ENCODE measurements around the gene WDTC1. TPM values are rescaled to one million over a fixed set of nuclear protein-coding genes. Genes with fewer than 3 reads are reported as not detected.
A peak's percentile ranks its signal among the peaks of the same experiment; 100 is the strongest.

Gene WDTC1
- total and polyA plus RNA-seq, 10 donors: 7.7 to 56.5 (median 44.1) TPM

DNA sequence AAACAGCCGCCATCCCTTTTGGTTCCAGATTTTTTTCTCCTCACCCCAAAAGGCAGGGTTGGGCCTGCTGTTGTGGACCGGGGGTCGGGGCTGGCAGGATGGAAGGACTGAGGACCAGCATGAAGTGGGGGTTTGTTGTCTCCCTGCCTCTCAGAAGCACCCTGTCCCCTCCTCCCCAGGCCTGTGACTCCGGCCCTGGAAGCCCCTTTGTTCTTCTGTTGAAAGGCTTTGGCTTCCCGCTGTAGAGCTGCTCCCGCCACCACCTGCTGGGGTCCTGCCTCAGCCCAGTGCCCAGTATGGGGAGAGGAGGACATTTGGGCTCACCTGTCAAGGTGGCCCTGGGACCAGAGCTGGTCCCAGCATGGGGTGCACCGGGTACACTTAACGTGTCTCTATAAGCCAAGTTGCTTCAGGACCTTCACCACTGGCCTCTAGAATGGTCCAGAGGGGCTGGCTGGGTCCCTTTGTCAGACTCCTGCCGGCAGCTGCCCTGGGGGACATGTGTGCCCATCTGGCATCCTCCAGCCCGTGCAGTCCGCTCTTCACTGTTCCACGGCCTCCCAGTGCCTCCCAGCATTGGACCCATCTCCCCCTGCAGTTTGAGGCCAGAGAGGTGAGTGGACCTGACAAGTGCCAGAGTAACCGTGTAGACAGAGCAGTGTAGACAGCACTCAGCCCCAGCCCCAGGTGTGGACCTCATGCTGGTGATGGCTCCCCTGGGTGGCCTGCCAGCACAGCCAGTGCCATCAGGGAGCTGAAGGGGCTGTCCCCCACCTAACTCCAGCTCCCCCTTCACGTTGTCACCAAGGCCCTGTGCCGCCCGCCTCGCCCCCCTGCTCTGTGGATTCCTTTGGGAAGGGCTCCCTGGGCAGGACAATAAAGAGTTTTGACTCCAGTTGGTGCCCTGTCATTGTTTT, 101.3 kb downstream of the WDTC1 start:
- TF ChIP-seq POLR2A (IDR thresholded peaks at IDR 0.05) (no peak), POLR2AphosphoS5 (IDR thresholded peaks at IDR 0.05) (peak in 1 of 3 donors; percentile 16)
- TF ChIP-seq, protein P1, sequence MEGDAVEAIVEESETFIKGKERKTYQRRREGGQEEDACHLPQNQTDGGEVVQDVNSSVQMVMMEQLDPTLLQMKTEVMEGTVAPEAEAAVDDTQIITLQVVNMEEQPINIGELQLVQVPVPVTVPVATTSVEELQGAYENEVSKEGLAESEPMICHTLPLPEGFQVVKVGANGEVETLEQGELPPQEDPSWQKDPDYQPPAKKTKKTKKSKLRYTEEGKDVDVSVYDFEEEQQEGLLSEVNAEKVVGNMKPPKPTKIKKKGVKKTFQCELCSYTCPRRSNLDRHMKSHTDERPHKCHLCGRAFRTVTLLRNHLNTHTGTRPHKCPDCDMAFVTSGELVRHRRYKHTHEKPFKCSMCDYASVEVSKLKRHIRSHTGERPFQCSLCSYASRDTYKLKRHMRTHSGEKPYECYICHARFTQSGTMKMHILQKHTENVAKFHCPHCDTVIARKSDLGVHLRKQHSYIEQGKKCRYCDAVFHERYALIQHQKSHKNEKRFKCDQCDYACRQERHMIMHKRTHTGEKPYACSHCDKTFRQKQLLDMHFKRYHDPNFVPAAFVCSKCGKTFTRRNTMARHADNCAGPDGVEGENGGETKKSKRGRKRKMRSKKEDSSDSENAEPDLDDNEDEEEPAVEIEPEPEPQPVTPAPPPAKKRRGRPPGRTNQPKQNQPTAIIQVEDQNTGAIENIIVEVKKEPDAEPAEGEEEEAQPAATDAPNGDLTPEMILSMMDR (IDR thresholded peaks at IDR 0.05 in 8 of 11, conservative IDR thresholded peaks at IDR 0.05 in 3 of 11): no peak
- peaks cover 4 to 82% (median 60%) of the 10 kb centered on the region in 6 donors for H3K36me3 ChIP-seq
- no peak for DNase-seq
- H3K4me3 ChIP-seq: no peak overlapping the region
- H3K27ac ChIP-seq: no peak overlapping the region
- H3K9me3 ChIP-seq: no peaks in the 10 kb centered on the region
- no peaks in the 10 kb centered on the region for H3K27me3 ChIP-seq (replicated peaks in 1 of 7)
- intact Hi-C loops (cut with DNase I; ENCODE audit: low total_unique reads): no loop called here
- H3K4me1 ChIP-seq: peaks cover 14 to 47% (median 25%) of the 10 kb centered on the region in 6 donors
- 92 to 97% (median 94%) methylated on average over 13 to 17 of the region's 17 CpGs for WGBS, 5 donors

DNA sequence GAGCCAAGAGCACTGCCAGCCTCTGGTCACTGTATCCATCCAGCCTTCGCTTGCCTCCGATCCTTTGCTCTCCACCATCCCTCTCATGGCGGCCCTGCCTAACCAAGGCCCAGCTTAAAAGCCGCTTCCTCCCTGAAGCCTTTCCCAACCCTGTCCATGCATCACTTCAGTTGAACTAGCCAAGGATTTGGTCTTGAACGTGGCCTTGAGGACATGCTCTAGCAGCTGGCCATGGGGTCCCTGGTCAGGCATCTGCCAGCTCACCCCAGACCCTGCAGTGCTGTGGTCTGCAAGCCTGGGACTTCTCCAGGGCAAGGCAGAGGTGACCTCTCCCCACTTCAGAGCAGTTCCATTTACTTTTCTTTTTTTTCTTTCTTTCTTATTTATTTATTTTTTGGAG, 102.3 kb downstream of the WDTC1 start:
- Histone ChIP-seq H3K36me3 (peaks cover 4 to 72% (median 50%) of the 10 kb centered on the region in 6 donors), H3K4me1 (peaks cover 16 to 47% (median 30%) of the 10 kb centered on the region in 6 donors), H3K27me3 (replicated peaks in 1 of 7) (no peaks in the 10 kb centered on the region), H3K27ac (no peak overlapping the region), H3K9me3 (no peaks in the 10 kb centered on the region), H3K4me3 (no peak overlapping the region)
- no peak for TF ChIP-seq POLR2A (IDR thresholded peaks at IDR 0.05)
- TF ChIP-seq POLR2AphosphoS5 (IDR thresholded peaks at IDR 0.05): peak in 1 of 3 donors; percentile 3
- DNase-seq: no peak
- intact Hi-C loops (cut with DNase I; ENCODE audit: low total_unique reads): no loop called here
- 91 to 96% (median 94%) methylated on average over 5 of the region's 5 CpGs for WGBS, 5 donors

DNA sequence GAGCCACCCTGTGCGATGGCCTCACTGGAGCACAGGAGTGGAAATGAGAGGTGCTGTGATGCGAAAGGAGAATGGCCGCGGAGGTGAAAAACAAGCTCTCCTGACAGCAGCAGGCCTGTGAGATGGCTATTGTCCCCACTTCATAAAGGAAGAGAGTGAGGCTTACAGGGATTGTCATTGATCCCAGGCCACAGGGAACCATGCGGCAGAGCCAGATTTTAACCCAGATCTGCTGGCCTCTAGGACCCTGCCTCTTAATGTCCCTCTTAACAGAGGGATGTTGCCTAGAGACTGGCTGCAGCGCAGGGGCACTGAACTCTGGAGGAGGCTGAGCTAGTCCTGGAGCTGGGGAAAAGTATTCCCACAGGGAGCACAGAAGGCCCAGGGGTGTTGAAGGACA, 104.3 kb downstream of the WDTC1 start:
- Histone ChIP-seq H3K9me3 (no peaks in the 10 kb centered on the region), H3K4me3 (no peak overlapping the region), H3K27ac (peak overlapping the region in 2 of 8 donors; percentile 95 to 98), H3K27me3 (replicated peaks in 1 of 7) (no peaks in the 10 kb centered on the region), H3K36me3 (peaks cover 4 to 52% (median 36%) of the 10 kb centered on the region in 6 donors), H3K4me1 (peaks cover 7 to 52% (median 30%) of the 10 kb centered on the region in 6 donors)
- intact Hi-C loops (cut with DNase I; ENCODE audit: low total_unique reads): no loop called here
- no peak for DNase-seq
- WGBS, 5 donors: 93 to 97% (median 94%) methylated on average over 6 of the region's 6 CpGs
- TF ChIP-seq POLR2A (IDR thresholded peaks at IDR 0.05): no peak
- no peak for TF ChIP-seq POLR2AphosphoS5 (IDR thresholded peaks at IDR 0.05)
- TF ChIP-seq, protein P1 (IDR thresholded peaks at IDR 0.05 in 8 of 11, conservative IDR thresholded peaks at IDR 0.05 in 3 of 11): no peak

DNA sequence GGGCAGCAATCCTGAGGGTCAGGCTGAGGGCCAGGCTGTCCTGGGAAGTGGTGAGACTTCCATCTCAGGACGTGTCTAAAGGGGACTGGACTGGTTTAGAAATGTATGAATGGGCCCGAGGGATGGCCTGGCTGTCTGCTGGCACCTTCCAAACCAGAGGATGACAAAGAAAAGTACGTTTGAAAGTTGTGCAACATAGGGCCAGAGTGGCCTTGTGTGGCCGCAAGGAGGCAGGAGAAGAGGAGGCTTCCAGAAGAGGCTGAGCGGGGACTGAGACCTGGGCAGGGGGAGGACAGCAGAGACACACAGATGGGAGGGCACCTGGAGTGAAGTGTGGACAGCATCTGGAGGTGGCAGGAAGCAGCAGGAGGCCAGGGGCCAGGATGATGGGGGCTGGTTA, 104.8 kb downstream of the WDTC1 start:
- peaks cover 0 to 47% (median 31%) of the 10 kb centered on the region in 6 donors for H3K36me3 ChIP-seq
- TF ChIP-seq POLR2AphosphoS5 (IDR thresholded peaks at IDR 0.05) (no peak), POLR2A (IDR thresholded peaks at IDR 0.05) (no peak)
- TF ChIP-seq, protein P1 (IDR thresholded peaks at IDR 0.05 in 8 of 11, conservative IDR thresholded peaks at IDR 0.05 in 3 of 11): no peak
- no peak overlapping the region for H3K4me3 ChIP-seq
- no peaks in the 10 kb centered on the region for H3K27me3 ChIP-seq (replicated peaks in 1 of 7)
- H3K4me1 ChIP-seq: peaks cover 7 to 56% (median 34%) of the 10 kb centered on the region in 6 donors
- DNase-seq: no peak
- no peaks in the 10 kb centered on the region for H3K9me3 ChIP-seq
- WGBS, 5 donors: 42 to 77% (median 67%) methylated on average over 5 of the region's 5 CpGs
- H3K27ac ChIP-seq: peak overlapping the region in 2 of 8 donors; percentile 95 to 98
- intact Hi-C loops (cut with DNase I; ENCODE audit: low total_unique reads): no loop called here

Measured in spleen (tissue), 11 donors.